HG03342 (cell line): Measurements from ENCODE around the gene MBNL1.
A peak's percentile ranks its signal among the peaks of the same experiment; 100 is the strongest.
"Not testable (repeated sequence)": the region's sequence is repeated elsewhere in the genome, so short reads cannot be mapped to it uniquely, and the experiment has no call there.

ENCODE experiments used
- ATAC-seq: cut with Tn5 transposase; IDR thresholded peaks from one replicate; pipeline ENCODE4 v1.9.1; 2021; ENCODE audit warnings: mild to moderate bottlenecking, moderate library complexity; ENCODE audit not compliant: unreplicated experiment

Gene MBNL1

DNA sequence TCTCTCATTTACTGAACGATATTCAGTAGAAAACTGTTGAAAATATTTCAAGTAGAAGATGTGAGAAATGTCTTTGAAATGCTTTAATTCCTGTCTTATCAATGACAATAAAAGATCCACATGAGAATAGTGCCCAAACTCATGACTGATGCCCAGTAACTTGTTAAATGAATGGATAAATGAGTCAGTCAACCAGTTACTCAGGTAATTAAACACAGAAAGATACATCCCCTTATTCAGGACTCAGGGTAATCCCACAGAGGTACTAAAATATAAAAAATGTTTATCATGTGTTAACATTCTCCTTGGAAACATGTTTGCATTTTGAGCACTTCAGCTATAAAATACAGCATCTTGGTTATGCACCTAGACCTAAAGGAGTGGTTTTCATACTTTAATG is 169.5 kb downstream of the MBNL1 start:
- ATAC-seq, result no peak

DNA sequence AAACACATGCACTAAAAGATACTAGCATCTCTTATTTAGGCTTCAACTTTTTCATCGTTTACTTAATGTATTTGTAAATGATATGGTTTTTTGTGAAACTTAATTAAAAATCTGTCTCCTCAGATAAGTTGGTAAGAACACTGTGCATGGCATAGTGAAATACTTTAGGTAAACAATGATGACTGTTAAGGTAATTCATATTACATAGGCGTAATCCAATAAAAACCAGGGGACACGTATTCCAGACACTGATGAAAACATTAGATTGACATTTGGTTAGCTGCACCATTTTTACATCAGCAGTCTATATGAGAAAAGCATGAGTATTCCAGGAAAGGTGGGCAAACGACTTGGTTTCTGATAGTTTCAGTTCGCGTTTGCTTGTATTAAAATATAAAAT is 170.0 kb downstream of the MBNL1 start:
- ATAC-seq, result no peak

DNA sequence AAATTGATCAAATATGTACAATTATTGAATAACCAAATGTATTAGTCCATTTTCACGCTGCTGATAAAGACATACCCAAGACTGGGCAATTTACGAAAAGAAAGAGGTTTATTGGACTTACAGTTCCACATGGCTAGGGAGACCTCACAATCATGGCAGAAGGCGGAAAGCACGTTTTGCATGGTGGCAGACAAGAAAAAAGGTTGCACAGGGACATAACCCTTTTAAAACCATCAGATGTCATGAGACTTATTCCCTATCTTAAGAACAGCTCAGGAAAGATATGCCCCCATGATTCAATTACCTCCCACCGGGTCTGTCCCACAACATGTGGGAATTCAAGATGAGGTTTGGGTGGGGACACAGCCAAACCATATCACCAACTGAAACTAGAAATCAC is 171.5 kb downstream of the MBNL1 start:
- not testable (repeated sequence) for ATAC-seq

DNA sequence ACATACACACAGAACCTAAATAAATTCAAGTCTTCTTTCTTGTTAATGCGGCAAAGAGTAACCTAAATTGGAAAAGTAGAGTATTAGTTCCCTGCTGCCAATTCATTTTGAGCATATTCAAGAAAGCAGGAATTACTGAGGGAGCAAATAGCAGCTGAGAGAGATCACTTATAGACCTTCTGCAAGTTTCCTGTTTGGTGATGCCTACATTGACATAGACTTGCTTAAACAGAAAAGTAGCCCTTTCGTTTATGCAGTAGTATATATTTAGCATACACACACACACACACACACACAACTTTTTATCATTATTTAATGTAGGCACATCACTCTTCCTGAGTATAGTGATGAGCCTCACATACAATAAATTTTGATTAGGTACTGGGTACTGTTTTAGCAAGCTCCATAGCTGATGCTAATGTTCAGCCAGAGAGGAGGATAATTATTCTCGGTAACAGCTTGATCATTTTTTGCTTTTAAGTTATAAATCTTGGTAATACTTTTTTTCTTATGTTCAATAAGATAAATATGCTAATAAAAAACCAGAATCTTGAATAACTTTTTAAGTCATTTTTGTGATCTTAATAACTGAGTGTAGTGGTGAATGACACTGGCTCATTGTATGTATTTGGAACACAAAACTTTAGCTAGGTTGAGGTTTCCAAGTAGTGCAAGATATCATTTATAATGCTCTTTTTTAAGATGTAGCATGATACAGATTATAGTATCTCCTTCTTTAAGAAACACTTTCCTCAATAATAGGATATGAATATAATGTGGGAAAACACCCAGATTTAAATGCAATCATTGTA is 174.7 kb downstream of the MBNL1 start:
- no peak for ATAC-seq

DNA sequence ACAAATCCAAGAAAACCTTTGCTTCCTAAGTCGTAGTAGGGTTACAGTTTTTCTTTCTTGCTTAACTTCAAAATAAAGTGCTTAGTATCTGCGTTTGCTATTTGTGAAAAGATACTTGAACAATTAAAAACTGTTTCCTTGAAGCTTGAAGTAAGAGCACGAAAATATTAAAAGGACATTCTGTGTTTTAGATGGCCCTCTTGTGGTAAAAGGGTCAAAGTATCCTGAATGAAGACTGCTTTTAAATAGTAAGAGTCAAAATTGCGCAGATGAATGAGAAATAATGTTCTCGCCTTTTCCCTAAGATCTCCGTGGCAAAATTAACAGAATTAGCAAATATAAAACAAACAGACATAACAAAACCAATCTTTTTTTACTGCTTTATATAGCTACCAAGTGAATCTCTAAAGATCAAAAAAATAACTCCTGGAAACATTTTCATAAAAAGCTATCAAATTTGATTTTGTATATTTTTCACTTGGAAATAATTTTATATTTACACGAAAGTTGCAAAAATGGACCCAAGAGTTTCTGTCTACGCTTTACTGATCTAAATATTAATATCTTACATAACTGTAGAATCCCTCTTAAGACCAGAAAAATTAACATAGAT is 175.4 kb downstream of the MBNL1 start:
- no peak for ATAC-seq

DNA sequence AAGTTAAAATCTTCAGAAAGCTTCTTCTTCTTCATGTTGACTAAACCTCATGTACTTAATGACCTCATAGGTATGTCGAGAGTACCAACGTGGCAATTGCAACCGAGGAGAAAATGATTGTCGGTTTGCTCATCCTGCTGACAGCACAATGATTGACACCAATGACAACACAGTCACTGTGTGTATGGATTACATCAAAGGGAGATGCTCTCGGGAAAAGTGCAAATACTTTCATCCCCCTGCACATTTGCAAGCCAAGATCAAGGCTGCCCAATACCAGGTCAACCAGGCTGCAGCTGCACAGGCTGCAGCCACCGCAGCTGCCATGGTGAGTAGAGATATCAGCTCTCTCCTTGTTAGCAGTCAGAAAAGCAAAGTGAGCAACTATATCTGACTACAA is 176.5 kb downstream of the MBNL1 start:
- ATAC-seq, result no peak

DNA sequence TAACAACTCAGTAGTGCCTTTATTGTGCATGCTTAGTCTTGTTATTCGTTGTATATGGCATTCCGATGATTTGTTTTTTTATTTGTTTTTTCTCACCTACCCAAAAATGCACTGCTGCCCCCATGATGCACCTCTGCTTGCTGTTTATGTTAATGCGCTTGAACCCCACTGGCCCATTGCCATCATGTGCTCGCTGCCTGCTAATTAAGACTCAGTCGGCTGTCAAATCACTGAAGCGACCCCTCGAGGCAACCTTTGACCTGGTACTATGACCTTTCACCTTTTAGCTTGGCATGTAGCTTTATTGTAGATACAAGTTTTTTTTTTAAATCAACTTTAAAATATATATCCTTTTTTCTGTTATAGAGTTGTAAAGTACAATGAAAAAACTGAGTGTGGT is 177.8 kb downstream of the MBNL1 start:
- no peak for ATAC-seq

DNA sequence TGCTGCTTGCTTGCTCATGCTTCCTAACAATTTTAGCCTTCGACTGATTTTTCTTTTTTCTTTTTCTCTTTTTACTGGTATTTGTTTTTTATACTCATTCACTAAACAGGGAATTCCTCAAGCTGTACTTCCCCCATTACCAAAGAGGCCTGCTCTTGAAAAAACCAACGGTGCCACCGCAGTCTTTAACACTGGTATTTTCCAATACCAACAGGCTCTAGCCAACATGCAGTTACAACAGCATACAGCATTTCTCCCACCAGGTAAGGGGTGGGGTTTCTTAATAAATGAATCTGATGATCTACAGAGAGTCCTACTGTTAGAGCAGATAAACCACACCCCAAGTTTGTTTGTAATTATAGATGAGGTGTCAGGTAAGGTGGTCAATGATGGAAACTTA is 178.8 kb downstream of the MBNL1 start:
- ATAC-seq, result no peak

DNA sequence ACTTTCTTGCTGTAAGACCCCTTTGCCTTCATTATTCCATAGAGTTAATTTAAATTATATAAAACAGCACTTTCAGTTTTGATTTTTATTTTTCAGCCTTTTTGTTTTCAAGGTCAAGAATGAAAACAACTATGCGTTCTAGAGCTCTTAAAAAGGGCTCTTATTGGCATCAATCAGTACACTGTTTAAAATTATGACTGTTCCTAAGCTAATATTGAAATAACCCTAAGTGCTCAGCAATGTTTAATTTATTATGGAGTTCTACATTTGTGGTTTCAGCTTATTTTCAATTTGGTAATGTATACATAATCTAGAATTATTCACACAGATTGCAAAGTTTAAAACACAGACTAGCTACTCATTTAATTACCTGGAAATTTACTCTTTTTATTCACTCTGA is 179.4 kb downstream of the MBNL1 start:
- no peak for ATAC-seq

DNA sequence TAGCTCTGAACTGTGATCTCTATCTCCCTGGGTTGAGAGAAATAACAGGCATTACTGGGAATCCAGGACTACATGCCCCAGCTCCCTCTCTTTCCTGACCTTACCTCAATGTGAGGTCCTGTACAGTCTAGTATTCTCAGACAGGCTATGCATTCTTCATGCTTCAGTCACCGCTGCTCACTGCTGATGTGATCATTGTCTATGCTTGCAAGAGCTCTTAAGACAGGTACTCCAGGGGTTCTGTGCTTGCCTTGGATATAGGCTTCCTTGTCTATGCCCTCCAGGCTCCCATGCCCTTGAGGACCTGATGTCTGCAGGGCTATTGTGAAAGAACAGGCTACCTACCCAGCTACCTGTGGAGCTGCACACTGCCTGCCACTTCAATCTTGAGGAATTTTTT is 183.6 kb downstream of the MBNL1 start:
- no peak for ATAC-seq

DNA sequence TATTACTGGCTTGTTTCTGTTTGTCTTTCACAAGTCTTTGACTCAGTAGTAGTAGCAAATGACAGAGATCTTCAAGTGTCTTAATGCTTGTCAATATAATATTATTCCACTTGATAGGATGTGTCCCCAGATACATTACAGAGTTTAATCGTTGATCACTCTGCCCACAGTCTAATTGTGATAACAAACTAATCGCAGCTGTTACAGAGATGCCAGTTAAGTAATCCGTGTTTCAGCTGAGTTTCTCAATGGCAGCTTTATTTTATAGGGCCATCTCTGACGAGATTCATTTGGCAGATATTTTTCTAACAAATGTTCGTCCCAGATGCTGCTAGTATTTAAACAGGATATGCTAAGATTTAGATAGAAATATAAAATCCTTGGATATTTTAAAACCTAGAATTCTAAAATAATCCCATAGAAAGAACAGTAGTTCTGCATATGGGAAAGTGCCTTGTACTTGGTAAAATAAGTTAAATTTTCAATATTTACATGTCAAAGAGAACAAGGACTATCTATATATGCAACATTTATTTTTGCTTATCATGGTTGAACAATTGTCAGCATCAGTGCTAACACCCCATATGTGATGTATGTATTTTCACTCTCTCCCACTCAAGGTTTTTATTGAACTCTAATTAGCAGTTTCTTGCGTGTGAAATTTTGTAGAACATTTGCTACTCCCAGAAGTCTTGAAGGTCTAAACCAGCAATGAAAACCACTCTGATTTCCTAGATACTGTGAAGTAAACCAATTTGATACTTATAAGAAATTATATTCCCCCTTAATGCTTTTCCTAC is 185.5 kb downstream of the MBNL1 start:
- ATAC-seq, result no peak

DNA sequence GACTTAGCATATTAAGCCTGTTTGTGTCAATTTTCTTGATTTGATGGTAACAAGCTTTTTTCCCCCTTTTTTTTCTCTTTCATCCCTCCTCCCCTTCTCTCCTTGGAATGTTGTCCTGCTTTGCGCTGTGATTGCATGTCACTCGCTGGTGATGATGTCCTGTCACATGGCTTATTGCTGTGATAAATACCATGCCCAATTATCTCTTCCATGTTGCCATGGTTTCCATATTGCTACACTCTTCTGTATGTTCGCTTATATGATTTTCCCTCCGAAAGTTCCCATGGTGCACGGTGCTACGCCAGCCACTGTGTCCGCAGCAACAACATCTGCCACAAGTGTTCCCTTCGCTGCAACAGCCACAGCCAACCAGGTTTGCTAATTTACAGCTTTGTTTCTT is 187.3 kb downstream of the MBNL1 start:
- ATAC-seq, result no peak

DNA sequence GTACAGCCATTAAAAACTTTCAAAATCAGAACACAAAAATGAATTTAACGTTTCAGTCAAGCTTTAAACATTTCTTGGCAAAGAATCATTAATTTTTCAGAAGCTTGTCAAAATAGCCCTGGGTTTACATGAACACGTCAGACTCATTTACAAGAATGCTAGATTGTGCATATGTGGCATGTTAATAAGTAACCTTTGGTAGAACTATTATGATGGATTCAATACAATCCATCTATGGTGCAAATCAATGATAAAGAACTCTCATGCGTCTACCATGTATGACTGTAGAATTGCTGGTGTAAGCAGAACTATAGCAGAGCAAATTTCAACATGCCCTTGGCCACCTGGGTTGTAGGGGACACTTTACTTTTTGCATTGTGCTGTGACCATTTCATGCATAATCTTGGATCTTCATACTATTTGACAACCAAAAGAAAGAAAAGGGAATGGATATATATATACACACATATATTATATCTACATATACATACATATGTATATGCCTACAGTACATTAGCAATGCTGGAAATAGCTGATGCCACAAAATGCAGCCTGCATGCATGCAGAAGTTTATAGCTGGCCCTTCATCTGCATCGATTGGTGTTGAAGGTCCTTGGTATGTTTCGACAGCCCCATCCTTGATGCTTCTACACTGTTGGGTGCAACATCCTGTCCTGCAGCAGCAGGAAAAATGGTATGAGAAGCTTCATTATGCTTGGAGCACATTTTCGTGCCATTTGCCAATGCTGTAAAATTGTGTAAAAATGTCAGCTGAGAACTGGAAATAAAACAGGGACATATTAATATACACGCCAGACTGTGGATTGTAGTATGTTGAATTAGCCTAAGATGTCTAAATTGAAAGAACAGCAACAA is 189.0 kb downstream of the MBNL1 start:
- no peak for ATAC-seq

DNA sequence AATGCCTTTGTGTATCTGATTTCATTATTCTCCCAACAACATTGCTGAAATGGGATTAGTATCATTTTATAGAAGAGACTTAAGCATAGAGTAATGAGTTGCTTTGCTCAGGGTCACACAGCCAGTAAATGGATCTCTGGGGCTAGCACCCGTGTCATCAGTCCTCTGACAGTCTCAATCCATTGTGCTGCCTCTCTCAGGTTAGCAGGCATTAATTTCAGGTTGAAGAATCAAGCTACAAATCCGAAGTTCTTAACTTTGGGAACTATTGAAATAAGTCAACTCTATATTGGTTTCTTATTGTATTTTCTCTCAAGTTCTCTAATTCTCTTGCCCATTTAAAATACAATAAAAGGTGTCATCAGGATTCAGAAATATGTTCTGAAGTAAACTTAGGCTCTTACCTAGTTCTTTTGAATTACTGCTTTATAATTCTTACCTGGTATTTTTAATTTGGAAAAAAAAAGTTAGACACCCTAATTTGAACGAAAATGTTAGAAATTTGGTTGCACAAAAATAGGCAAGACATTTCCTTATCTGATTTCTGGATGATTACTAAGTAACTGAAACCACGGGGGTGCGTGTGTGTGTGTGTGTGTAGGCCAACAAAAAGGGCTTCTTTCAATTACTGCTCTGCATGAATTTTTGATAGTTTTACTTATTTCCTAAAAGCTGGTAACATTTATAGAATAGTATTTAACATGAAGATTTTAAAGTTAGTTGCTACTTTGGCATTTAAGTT is 189.8 kb downstream of the MBNL1 start:
- no peak for ATAC-seq

DNA sequence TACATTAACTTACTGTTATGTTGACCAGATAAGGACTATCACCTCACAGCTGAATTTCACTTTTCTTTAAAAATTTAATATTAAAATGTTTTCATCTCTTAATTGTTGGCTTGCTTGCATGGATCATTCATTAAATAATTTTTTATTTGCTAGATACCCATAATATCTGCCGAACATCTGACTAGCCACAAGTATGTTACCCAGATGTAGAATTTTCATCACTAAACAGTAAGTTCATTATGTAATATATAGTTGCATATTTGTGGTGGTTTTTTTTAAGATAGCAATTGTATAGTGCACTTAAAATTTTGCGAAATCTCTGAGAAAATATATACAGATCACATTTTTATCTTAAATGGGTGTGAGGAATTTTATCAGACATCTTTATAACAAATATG is 190.4 kb downstream of the MBNL1 start:
- no peak for ATAC-seq

DNA sequence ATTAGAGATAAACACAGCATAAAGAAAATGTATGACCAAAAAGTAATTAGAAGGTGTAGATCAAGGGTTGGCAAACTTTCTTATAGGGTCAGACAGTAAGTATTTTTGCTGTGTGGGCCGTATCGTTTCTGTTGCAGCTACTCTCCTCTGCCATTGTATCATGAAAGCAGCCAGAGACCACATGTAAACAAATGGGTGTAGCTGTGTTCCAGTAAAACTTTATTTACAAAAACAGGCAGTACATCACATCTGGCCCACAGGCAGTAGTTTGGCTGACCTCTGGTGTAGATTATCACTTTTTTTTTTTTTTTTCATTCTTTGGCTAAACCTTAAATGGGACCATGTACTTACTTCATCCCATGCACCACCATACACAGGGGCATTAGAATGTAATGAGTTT is 190.8 kb downstream of the MBNL1 start:
- ATAC-seq, result no peak

DNA sequence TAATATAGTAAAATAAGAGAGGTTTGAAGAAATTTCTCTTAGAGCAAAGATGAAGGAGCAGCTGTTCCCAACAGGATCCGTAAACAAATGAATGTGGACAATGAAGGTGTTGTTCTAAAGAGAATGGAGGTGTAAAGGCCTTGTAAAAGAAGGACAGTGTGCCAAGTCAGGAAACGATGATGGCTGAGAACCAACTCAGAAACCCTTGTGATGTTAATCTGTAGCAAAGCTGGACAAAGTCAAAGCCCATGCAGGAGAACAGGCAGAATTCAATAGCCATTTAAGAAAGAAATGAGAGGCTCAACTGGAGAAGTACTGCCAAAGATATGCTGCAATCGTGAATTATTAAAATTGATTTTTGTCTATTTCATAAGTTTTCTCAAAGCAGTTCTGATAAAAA is 192.2 kb downstream of the MBNL1 start:
- ATAC-seq, result no peak

DNA sequence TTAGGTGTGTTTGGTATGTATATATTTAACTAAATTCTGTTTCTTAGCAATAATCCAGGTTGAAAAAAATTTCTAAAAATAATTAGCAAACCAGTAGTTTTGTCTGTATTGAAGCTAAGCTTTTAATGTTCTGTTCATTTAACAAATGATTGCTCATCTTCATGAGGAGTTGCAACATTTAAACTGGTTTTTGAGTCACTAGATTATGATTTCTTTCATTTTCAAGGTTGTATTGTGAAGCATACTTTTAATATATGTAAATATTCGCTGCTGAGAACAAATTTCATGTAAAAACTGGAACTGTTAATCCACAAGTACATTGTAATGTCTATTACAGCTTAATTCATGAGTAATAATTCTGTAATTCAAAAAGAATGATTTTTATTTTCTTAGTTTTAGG is 192.7 kb downstream of the MBNL1 start:
- no peak for ATAC-seq

DNA sequence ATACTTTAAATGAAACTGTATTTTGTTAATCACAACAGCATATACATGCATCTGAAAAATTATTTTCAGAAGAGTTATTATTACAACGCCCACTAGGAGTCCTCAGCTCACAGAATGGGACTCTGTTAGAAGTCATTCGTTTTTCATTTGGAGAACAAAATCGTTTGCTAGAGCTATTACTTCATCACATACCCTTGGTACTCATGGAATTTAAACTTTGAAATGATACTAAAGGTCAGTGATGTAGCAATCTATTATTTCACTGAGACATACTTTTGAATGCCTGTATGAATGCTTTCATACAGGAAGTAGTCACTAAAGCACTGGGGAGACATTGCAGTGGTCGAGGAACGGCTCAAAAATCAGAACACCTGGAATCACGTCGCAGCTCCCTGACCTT is 198.1 kb downstream of the MBNL1 start:
- peak; percentile 57 for ATAC-seq
